Stimulated activated CD4-positive, alpha-beta T cell treated with anti-CD3 and anti-CD28 coated beads, Interleukin-1b, Interleukin-23, amount 100 ng/mL, for 1 hour (primary cell): Measurements from ENCODE around the gene SOWAHD.
A peak's percentile ranks its signal among the peaks of the same experiment; 100 is the strongest.
"Not testable (repeated sequence)": the region's sequence is repeated elsewhere in the genome, so short reads cannot be mapped to it uniquely, and the experiment has no call there.

ENCODE experiments used
- DNase-seq, 2 donors: peaks; one replicate each; pipeline ENCODE4 v3.0.0-alpha.2; 2020; ENCODE audit warnings: low read depth in 2 of 2

The SOWAHD gene

GRCh38 chrX:119757979-119758730, at the start of gene SOWAHD:
SOWAHD (plus strand) TSS chrX:119758588; CDS start chrX:119758668, 80 bp downstream.
- DNase-seq, result no peak

- DNase-seq, result no peak
These were observed 49.5 kb upstream of the SOWAHD start for GRCh38 chrX:119708936-119709335.

GRCh38 chrX:119709630-119710029, 48.8 kb upstream of the SOWAHD start:
- no peak for DNase-seq

GRCh38 chrX:119721487-119721886, 36.9 kb upstream of the SOWAHD start:
- DNase-seq, result no peak

GRCh38 chrX:119721926-119722325, 36.5 kb upstream of the SOWAHD start:
- no peak for DNase-seq

GRCh38 chrX:119726900-119727555, 31.4 kb upstream of the SOWAHD start:
- no peak for DNase-seq

- no peak for DNase-seq
These were observed 29.9 kb upstream of the SOWAHD start for GRCh38 chrX:119728487-119728886.

GRCh38 chrX:119729408-119730201, 28.8 kb upstream of the SOWAHD start:
- peak; percentile 32 to 37 for DNase-seq

- DNase-seq, result no peak
These were observed 23.5 kb upstream of the SOWAHD start for GRCh38 chrX:119734897-119735339.

- DNase-seq, result no peak
These were observed 22.9 kb upstream of the SOWAHD start for GRCh38 chrX:119735467-119735866.

- no peak for DNase-seq
These were observed 22.1 kb upstream of the SOWAHD start for GRCh38 chrX:119736206-119736764.

- no peak for DNase-seq
These were observed 19.6 kb upstream of the SOWAHD start for GRCh38 chrX:119738742-119739141.

GRCh38 chrX:119745283-119745848, 13.0 kb upstream of the SOWAHD start:
- no peak for DNase-seq

- not testable (repeated sequence) for DNase-seq
These were observed 8.3 kb upstream of the SOWAHD start for GRCh38 chrX:119750131-119750530.

- DNase-seq, result not testable (repeated sequence)
These were observed 7.6 kb upstream of the SOWAHD start for GRCh38 chrX:119750751-119751150.

GRCh38 chrX:119753001-119753400, 5.4 kb upstream of the SOWAHD start:
- DNase-seq, result no peak

GRCh38 chrX:119753639-119754257, 4.6 kb upstream of the SOWAHD start:
- peak in 1 of 2 donors; percentile 24 for DNase-seq

- no peak for DNase-seq
These were observed 2.3 kb upstream of the SOWAHD start for GRCh38 chrX:119755981-119756533.

- DNase-seq, result no peak
These were observed 1.3 kb upstream of the SOWAHD start for GRCh38 chrX:119756926-119757635.

GRCh38 chrX:119757646-119757978, 776 bp upstream of the SOWAHD start:
- DNase-seq, result no peak
